CD4-positive, alpha-beta T cell treated with Interleukin-17A for 4 hours (primary cell): Measurements from ENCODE around the gene CDH12.
"Not testable (repeated sequence)": the region's sequence is repeated elsewhere in the genome, so short reads cannot be mapped to it uniquely, and the experiment has no call there.

Experiments
- DNase-seq: peaks from one replicate; pipeline ENCODE4 v3.0.0-alpha.2; 2020; ENCODE audit warnings: mixed read lengths

CDH12 gene

DNA sequence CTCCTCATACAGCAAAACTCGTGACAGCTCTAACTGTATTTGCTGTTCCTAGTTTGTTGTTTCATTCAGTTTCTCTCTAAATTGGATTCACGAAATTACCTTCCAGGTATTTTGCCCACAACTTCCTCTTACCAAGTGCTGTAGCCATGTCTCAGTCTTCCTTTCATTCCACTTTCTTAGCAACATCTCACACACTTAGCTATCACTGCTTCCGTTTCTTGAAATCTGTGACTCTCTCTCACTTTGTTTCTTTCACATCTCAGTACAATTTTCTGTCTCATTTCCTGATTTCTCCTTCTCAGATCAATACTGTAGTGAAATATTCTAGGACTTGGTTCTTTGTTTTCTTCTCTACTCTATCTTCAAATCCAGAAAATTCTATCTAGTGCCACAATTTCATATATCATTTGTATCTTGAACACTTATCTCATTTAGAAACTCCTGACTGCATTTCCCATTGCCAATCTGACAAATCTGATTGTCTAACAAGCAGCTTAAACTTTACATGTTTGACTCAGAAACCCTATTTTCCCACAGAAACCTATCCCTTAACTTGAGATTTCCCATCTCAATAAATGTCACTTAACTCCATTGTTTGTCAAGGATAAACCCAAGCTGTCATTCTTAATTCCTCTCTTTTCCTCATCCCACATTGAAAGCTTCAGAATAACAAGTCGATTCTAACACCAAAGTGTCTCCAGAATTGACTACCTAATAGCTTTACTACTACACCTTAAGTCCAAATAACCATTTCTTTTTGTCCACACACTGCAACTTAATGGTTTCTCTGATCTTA lies 303.1 kb downstream of the CDH12 start:
- DNase-seq, result no peak

DNA sequence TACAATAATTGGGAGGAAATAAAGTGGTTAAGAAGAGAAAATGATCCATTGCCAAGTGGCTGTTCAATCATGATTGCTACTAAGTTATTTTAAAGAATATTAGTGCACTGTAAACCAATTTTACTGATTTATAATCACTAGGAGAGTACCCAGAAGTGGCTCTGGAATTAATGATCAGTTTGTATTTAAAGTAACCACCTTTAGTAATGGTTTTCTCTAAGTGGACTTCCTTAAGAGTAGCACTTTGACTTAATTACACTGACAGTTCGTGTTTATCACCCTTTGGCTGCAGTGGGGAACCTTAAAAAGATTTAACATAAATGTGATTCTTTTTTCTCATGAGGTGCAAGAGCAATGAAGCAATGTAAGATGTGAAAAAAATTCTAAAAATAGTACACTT lies 310.8 kb downstream of the CDH12 start:
- no peak for DNase-seq

DNA sequence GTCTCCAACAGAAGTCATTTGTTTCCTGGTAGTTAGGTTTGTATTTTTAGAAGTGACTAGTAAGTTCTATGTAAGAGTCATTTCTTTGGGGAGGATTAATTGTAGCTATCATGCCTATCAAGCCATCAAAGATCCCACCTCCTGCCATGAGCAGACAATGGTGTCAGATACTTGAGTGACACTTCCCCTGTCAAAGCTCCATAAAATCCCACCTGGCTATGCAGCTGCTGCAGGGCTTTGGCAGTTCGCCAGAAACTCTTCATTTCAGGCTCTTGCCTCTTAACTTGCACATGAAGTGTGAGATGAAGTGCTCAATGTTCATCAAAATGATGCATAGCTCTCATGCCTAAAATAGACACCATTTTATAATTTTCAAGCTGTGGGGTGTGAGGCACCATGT lies 312.1 kb downstream of the CDH12 start:
- no peak for DNase-seq

DNA sequence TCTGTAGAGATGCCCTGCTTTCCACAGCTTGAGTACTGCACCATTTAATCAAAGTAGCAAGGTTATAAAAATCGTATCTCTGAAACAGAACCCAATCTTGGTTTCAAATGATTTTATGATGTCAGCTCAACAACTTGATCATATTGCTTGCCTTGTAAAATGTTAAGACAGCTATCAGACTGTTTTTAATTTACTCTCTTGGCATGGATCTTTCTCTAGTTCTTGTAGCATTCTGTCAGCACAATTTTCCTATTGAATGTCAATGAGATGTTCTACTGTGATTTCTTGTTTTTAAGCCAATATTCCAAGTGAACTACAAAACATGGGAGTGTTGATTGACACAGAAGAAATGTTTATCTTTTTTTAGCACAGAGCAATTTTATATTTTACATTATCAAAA lies 313.4 kb downstream of the CDH12 start:
- no peak for DNase-seq

DNA sequence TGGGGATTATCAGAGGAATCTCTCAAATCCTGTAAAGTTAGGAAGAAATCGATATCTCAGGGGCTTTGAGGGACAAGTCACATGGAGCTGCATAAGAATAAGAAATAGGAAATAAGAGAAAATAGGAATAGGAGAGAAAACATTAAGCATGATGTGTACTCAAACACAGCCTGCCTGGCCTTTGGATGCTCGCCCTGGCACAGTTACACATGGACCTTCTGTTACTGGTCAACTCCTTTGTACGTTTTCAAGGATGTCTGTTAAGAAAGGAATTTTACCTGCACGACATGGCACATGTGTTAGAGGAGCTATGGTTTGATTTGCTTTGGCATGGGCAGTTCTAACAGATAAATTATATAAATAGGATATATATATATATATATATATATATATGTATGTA lies 321.2 kb downstream of the CDH12 start:
- DNase-seq, result no peak

DNA sequence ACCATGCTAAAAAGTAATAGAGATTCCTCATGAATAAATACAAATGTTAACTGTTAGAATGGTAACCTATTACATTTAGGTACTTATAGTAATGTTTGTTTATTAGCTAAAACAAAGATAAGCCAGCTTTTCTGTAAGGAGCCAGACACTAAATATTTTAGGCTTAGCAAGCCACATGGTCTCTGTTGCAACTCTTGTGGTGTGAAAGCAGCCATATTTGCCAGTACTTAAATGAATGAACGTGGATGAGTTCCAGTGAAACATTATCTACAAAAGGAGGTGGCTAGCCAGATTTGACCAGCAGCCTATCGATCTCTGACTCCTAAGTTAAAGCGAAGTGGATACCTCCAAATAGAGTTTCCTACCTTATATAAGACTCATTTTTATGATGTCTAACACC lies 331.6 kb downstream of the CDH12 start:
- DNase-seq, result no peak

DNA sequence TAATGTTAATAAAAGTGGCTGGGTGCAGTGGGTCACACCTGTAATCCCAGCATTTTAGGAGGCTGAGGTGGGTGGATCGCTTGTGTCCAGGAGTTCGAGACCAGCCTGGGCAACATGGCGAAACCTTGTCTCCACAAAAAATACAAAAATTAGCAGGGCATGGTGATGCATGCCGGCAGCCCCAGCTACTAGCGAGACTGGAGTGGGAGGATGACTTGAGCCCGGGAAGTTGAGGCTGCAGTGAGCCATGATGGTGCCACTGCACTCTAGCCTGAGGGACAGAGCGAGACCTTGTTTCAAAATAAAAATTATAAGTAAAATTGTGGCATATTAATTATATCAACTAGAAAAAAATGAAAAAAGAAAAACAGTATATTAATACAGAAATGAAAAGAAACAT lies 336.6 kb downstream of the CDH12 start:
- not testable (repeated sequence) for DNase-seq

DNA sequence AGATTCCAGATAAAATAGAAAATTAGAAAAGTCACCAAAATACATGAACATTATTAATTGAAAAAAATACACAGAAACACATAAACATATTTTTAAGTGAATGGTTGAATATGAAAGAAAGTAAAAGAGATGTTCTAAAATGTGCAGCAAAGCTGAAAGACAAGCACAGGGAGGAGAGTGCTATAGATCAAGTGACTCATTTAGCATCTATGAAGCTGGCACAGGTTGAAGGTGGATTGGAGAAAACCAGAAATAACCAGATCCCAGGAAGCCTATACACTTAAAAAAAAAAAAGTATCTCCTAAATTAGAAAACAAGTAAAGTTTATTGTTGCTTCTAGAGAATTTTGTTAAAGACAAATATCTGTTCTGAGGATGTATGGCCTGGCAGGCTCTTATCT lies 338.9 kb downstream of the CDH12 start:
- DNase-seq, result no peak

DNA sequence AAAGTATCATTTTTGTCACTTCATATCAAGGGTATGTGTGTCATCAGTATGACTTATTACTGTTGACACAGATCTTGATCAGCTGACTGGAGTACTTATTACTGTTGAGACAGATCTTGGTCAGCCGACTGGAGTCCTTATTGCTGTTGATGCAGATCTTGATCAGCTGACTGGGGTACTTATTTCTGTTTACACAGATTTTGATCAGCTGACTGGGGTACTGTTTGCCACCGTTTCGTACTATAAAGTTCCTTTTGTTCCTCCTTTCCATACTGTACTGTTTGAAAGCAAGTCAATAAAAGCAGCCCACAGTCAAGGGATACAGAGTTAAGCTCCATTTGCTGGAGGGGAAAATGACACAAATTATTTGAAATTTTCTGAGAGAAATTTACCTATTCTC lies 347.3 kb downstream of the CDH12 start:
- no peak for DNase-seq

DNA sequence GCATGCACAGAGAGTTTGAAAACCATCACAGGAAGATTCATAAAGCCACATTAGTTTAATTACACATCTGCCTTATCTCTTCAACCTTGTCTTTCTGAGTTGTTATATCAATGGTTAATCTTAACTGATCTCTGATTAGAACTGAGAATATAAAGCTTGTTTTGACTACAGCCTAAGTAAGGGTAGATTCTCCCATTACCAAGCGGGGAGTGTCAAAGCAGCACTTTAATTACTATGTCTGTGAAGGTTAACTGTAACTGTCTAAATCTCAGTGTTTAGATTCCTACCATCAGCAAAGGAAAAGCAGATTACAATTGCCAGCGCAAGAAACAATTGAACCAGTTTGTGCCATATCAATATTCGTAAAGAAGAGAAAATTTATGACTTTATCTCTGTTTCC lies 348.7 kb downstream of the CDH12 start:
- no peak for DNase-seq

DNA sequence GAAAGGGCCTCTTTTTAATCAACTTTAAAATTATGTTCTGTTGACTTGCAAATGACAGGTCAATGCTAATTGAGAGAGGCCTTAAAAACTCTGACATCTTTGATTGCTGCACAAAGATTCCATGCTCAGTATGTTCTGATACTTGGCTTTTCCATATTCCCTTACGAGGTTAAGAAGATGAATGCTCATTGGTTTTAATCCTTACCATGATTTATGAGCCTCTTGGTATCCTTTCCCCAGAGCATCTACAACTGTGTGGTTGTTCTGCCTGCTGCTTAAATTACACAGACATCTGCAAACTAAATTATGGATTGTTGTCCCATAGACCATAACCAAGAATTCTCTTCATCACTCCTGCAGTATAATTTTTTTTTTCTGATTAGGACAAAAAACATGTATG lies 352.6 kb downstream of the CDH12 start:
- no peak for DNase-seq

DNA sequence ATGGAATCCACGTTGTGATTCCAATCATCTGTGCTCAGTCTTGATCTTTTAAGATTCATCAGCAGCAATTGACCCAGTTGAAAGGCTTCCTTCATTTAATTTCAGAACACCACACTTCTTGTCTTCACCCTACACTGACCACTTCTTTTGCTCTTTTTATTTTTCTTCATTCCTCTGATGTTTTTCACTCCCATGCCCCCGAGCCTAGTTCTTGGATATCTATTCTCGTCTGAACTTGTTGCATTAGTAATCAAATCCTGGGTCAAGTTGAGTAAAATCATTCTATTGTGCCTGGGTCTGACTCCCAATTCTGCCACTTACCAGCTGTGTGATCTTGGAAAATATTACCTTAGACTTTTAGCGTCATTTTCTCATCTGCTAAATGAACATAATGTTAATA lies 356.5 kb downstream of the CDH12 start:
- no peak for DNase-seq

DNA sequence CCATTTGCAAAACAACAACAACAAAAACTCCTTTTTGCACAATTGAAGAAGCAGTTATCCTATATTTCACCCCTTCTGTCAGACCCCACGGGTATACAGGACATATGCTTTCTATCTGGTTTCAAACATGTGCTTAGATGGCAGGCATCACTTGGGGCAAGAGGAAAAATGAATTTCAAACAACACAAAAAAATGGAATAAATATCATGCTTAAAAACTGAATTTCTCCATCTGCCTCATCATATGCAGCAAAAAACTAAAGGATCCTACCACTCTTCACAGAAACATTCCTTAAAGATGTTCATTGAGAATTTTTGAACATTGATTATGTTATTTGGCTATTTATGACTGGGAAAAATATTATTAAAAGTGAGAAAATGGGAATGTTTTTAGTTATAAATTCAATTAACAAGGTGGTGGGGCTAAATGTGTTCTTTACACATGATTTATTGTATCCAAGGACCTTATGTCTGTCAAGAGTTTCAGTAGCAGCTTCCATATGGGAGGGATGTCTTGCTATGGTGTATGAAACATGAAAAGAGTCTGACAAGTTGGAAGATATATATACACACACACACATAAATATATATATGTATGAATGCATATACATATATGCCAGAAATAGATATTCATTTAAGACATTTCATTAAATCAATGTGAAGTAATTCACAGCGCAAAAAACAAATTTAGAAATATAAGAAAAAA lies 358.0 kb downstream of the CDH12 start:
- DNase-seq, result no peak

DNA sequence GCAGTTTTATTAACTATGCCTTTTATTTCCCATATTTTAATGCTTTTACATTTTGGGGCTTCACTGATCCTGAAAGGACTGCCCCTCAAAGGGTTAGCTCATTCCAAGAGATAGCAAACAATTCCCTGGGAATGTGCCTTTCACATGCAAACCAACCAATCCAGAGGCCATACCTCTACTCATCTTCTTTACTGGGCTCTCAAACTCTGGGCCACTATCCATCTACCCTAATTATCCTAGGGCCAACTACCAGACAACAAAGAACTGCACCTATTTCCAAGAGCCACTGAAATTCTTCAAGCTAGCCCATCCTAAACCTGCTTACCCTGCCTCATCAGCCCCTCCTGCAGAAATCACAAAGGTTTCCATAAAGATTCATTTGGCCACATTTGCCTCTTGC lies 364.7 kb downstream of the CDH12 start:
- DNase-seq, result no peak

DNA sequence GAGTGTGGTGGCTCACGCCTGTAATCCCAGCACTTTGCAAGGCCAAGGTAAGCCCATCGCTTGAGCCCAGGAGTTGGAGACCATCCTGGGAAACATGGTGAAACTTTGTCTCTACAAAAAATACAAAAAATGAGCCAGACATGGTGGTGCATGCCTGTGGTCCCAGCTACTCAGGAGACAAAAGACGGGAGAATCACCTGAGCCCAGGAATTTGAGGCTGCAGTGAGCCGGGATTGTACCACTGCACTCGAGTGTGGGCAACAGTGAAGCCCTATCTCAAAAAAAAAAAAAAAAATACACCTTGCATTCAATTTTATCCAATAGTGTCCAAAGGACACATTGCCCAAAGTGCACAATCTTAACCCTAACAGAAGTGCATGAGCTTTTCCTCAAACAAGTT lies 372.8 kb downstream of the CDH12 start:
- no peak for DNase-seq

DNA sequence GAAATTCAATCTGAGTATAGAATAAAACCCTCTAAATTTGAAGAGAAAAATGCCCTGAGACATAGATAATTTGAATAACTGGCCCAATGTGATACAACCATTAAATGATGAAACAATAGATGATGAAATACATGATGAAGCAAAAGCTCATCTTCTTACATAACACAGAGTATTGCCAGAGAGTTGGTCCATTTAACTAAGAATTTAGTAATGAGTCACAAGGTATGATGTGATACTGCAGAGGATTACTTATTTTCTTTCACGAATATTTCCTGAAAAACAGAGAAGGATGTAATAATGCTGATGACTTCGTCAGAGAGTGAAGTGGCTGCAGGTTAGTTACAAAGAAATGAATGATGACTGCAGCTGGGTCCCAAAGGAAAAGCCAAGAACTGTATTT lies 379.3 kb downstream of the CDH12 start:
- no peak for DNase-seq

DNA sequence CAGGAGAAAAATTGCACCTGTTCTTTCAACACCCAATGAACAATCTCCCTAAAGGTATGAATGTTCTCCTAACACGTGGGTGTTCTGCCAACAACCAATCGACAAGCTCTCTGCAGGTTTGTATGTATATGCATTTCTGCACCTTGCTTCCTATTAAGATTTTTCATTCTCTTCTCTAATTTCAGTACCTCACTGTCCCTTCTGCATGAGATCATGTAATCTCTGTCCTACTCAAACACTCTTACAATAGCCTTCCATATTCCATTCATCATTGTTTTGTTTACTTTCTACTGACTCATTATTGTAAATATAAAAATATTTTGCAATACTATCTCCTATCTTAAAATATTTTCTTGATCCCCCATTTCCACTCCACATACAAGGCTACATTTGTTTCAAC lies 382.0 kb downstream of the CDH12 start:
- no peak for DNase-seq

DNA sequence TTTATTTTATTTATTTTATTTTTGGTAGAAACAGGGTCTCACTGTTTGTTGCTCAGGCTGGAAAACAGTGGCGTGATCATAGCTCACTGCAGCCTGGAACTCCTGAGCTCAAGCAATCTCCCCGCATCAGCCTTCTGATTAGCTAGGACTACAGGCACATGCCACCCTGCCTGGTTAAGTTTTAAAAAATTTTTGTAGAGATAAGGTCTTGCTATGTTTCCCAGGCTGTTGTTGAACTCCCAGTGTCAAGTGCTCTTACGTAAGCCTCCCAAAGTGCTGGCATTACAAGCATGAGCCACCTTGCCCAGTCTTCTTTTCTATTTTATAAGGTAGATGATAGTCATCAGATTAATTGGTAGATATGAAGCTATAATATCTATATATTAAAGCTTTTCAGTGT lies 382.7 kb downstream of the CDH12 start:
- no peak for DNase-seq

DNA sequence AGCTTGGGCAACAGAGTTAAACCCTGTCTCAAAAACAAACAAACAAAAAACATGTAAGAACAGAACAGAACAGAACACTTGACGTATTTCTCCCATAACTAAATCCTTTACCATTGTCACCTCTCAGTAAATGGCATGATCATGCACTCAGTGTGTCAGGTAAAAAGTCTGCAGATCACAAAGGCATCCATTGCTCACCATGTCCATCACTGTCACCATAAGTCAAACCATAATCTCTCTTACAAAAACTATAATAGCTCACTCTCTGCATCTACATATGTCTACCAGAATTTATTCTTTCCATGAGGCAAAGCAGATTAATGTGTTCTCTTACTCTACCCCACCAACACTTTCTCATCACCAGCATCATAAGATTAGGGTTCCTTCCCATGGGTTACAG lies 387.5 kb downstream of the CDH12 start:
- DNase-seq, result no peak

DNA sequence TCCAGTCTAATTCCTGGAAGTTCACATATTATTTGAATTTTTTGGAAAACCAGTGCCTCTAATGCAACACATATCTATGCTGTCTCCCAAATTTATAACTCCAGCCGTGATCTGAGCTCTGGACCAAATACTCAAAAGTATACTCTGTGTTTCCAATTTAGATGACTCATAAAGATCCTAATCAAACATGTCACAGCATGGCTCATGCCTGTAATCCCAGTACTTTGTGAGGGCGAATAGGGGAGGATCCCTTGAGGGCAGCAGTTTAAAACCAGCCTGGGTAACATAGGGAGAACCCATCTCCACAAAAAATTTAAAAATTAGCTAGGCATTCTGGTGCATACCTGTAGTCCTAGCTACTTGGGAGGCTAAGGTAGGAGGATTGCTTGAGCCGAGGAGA lies 388.0 kb downstream of the CDH12 start:
- no peak for DNase-seq

DNA sequence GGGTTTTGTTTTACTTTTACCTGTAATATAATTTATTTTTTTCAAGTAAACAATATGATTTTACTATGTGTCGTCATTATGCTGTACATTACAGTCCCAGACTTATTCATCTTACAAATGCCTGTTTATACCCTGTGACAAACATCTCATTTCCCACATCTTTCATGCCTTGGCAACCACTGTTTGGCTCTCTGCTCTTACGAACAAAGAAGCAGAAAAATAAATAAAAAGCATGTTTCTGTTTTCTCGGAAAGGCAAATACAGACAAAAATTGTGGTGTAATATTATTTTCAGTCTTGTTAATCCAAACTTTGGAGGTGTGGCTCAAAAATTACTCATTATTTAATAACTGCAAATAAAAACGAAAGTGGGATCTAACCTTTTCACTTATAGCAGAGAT lies 393.0 kb downstream of the CDH12 start:
- DNase-seq, result no peak

DNA sequence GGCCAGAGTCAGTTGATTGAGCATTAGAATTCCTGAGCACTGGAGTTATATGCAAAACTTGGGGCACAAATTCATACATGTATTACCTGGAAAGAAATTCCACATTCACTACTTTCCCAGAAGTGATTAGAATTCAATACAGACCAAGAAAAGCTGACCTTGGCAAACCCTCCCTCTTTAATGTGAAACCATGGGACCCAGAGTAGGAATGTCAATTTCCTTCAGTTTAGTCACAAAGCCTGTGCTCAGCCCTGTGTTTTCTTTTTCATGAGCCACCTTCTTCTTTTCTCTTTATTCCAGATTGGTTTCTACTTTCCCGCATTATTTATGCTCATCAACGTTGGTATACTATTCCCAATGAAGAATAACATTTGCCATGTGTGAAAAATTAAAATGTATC lies 420.2 kb downstream of the CDH12 start:
- no peak for DNase-seq

DNA sequence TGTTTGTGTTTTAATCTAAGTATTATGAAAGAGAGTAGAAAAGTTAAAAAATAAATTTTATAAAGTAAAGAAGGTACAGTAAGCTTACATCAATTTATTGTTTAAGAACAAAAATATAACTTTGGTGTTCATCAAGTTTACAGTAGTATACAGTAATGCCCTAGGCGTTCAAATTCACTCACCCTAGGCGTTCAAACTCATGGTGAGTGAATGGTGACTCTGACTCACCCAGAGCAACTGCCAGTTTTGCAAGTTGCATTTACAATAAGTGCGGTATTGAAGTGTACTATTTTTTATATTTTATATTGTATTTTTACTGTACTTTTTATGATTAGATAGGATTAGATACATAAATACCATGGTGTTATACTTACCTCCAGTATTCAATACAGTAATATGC lies 421.3 kb downstream of the CDH12 start:
- no peak for DNase-seq

DNA sequence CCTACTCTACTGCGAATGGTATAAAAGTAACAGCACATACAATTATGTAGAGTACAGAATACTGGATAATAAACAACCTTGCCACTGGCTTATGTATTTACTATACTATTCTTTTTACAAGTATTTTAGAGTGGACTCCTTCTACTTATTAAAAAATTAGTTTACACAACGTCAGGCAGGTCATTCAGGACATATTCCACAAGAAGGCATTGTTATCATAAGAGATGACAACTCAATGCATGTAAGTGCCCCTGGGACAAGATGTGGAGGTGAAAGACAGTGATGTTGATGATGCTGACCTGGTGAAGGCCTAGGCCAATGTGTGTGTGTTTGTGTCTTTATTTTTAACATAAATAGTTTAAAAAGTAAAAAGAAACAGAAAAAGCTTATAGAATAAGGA lies 421.7 kb downstream of the CDH12 start:
- no peak for DNase-seq
